Epithelial cell of esophagus (primary cell): Measurements from ENCODE around the gene PCCA.
"Not testable (repeated sequence)": the region's sequence is repeated elsewhere in the genome, so short reads cannot be mapped to it uniquely, and the experiment has no call there.

Source experiments
- DNase-seq: peaks from one replicate; pipeline ENCODE4 v3.0.0; 2010; ENCODE audit warnings: low read depth
- H3K4me3 ChIP-seq: 2 replicates; pipeline ENCODE4 v1.5.1; 2011; ENCODE audit warnings: mild to moderate bottlenecking, low read length, control low read depth
- TF ChIP-seq, protein P1 (sequence below): IDR thresholded peaks from 2 replicates; pipeline ENCODE4 v1.5.1; 2011; ENCODE audit warnings: low read depth, mild to moderate bottlenecking, low read length, control low read depth, inconsistent platforms; ENCODE audit not compliant: insufficient read depth; ENCODE audit errors: missing control alignments

PCCA gene

DNA sequence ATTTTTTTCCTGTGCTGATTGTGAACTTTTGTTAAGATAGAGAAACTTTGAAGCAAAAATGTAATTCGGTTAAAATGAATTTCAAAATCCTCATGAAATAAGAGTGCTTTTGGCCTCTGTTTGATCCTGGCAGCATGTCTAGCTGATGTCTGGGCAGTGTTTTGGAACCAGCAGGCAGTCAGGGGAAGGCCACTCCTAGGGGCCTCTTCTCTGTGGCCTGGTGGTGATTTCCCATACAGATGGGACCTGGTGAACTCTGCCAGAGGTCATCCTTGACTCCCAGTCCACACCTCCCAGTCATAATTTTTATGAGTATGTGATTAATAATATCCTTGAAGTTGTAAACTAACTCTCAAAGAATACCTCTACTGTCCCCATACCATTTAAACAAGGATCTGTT is 226.6 kb downstream of the PCCA start:
- no peak overlapping the region for H3K4me3 ChIP-seq
- TF ChIP-seq, protein P1, sequence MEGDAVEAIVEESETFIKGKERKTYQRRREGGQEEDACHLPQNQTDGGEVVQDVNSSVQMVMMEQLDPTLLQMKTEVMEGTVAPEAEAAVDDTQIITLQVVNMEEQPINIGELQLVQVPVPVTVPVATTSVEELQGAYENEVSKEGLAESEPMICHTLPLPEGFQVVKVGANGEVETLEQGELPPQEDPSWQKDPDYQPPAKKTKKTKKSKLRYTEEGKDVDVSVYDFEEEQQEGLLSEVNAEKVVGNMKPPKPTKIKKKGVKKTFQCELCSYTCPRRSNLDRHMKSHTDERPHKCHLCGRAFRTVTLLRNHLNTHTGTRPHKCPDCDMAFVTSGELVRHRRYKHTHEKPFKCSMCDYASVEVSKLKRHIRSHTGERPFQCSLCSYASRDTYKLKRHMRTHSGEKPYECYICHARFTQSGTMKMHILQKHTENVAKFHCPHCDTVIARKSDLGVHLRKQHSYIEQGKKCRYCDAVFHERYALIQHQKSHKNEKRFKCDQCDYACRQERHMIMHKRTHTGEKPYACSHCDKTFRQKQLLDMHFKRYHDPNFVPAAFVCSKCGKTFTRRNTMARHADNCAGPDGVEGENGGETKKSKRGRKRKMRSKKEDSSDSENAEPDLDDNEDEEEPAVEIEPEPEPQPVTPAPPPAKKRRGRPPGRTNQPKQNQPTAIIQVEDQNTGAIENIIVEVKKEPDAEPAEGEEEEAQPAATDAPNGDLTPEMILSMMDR = no peak
- no peak for DNase-seq

DNA sequence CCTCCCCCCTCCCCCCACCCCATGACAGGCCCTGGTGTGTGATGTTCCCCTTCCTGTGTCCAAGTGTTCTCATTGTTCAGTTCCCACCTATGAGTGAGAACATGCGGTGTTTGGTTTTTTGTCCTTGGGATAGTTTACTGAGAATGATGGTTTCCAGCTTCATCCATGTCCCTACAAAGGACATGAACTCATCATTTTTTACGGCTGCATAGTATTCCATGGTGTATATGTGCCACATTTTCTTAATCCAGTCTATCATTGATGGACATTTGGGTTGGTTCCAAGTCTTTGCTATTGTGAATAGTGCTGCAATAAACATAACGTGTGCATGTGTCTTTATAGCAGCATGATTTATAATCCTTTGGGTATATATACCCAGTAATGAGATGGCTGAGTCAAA is 229.6 kb downstream of the PCCA start:
- DNase-seq, H3K4me3 ChIP-seq: not testable (repeated sequence)

DNA sequence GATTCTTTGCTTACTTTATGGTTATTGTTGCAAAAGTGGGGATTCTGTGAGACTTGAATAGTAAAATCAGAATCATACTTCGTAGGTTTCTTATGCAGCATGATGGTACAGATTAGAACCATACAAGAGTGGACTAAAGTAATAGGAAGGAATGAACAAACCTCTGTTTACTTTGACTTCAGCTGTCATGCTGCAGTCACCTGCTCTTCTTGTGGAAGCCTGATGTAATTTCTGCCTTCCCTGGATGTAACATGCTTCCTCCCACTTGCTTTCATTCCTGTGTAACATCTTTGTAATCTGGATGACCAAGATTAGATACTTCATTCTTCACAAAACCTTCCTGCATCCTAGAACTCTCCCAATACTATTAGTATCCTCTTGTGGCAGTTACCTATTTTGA is 235.0 kb downstream of the PCCA start:
- no peak for DNase-seq
- no peak overlapping the region for H3K4me3 ChIP-seq
- TF ChIP-seq, protein P1 = no peak

DNA sequence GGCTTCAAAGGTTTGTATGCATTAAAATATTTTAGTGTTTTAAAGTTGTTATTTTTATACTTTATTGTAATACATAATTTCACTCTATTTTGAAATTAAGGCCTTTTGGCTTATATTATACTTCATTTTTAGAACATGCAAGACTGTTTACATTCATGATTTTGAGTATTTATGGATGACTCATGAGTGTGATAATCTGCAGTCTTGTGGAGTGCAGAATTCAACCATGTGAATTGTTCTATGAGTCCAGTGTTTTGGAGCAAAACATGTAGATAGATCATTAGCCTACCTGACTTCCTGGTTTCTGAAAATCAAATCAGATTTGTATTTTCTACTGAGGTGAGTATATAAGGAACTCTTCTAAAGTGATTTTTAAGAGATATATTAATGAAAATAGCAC is 241.8 kb downstream of the PCCA start:
- TF ChIP-seq, protein P1 = no peak
- H3K4me3 ChIP-seq = no peak overlapping the region
- no peak for DNase-seq

DNA sequence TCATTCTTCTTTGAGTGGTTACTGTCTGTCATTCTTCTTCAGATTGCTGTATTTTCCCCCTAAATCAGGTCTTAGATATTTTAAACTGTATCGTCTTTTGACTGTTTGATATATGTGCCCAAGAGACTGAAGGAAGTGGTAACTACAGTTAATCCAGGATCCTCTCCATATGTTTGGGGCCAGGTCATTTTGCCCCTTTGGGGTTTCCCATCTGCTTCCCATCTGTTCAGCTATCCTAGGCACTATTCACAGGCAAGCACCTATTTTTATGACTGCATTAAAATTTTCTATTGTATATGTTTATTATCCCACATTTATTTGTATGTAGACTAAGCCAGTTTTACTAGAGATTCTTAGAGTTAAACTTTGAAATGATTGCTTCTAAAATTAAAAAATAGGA is 244.2 kb downstream of the PCCA start:
- DNase-seq = no peak
- no peak overlapping the region for H3K4me3 ChIP-seq
- TF ChIP-seq, protein P1 = no peak

DNA sequence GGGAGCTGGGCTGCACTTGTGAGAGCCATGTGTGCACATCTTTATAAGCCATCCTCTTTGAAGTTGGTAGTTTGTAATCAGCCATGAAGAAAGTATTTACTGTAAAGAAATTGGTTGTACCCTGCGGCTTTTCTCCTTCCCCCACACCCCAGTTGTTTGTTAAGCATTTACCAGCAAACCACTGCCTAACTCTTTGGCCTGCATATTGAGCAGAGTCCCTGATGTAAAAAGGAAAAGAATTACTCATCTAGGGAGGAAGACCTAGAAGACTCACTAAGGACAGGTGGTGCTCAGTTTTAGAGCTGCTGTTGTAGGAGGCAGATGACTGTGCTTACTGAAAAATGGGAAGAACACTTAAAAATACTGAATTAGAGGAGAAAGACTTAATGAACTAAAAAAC is 245.3 kb downstream of the PCCA start:
- H3K4me3 ChIP-seq = no peak overlapping the region
- TF ChIP-seq, protein P1 = no peak
- DNase-seq = no peak

DNA sequence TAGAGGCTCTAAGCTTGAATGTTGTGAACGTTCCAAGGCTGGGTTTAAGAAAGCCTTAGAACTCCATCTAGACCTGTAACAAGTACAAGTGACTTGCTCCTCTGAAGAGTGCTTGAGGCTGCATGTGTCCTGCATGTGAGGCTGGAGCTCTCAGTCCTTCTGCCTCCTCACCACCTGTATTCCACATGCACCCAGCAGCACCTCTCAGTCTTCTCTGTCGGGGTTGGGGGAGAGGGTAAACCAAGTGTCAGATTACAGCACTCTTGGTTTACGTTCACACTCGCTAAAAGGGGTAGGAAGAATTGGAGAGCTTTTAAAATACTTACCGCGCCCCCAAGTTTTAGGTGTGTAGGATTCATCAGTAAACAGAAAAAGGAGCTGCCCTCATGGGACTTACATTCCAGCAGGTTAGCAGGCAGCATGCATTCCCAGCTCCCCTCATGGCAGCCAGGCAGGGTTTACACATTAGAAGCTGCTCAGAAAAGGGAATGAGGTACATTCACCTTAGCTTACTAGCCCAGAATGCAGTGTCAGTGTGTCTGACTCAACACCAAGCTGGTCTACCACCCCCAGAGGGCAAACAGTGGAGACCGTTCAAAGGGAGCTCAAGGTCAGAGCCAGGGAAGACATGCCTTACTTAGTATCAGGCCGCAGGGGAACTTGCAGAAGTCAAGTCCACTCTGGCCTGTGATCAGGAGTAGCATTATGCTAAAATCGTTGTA is 248.1 kb downstream of the PCCA start:
- H3K4me3 ChIP-seq = no peak overlapping the region
- no peak for DNase-seq
- TF ChIP-seq, protein P1 = no peak
